GM12878 (cell line): ENCODE measurements around the gene DBN1. TPM values are rescaled to one million over a fixed set of nuclear protein-coding genes. Genes with fewer than 3 reads are reported as not detected.

Experiments
- ATAC-seq: fragments of 200-7000 bp; cut with Tn5 transposase; 3 replicates; pipeline ENCODE4 v1.9.1; 2020; ENCODE audit warnings: mild to moderate bottlenecking, moderate library complexity
- BruUV-seq: library from RNA; stranded (reverse); fragments of 400-500 nt; replicated peaks from 2 replicates; lab custom pipeline; 2021; lab: Mats Ljungman, UMichigan
- CTCF ChIA-PET: fragments of 300-600 bp; sonication (Branson Sonifier 250); formaldehyde crosslinking; extraction: SDS; loops from one replicate; lab custom pipeline; 2021; ENCODE audit warnings: inconsistent platforms; lab: Yijun Ruan, JAX
- POLR2A ChIA-PET: fragments of 350-600 bp; formaldehyde crosslinking; extraction: SDS; loops from one replicate; lab custom pipeline; 2021; ENCODE audit warnings: inconsistent platforms; lab: Charles Lee
- RAD21 ChIA-PET: fragments of 300-600 bp; sonication (Branson Sonifier 250); formaldehyde crosslinking; loops from one replicate; lab custom pipeline; 2023; ENCODE audit warnings: antibody characterized with exemption; ENCODE audit not compliant: unreplicated experiment; lab: Charles Lee
- SMC1A ChIA-PET: fragments of 300-600 bp; sonication (Branson Sonifier 250); formaldehyde crosslinking; loops from one replicate; lab custom pipeline; 2023; ENCODE audit not compliant: unreplicated experiment, uncharacterized antibody; lab: Charles Lee
- DNase-seq: peaks from one replicate; pipeline ENCODE4 v3.0.0-alpha.2; 2011; ENCODE audit warnings: low read depth, low spot score
- FAIRE-seq: peaks from 3 replicates; lab custom pipeline; 2011; peaks lifted over from hg19 to GRCh38; lab: Jason Lieb, UNC
- H2AFZ ChIP-seq: 2 replicates; pipeline ENCODE4 v1.6.0; 2011; ENCODE audit warnings: low read depth, low read length, control low read depth; ENCODE audit not compliant: control insufficient read depth
- H3K27ac ChIP-seq: 2 replicates; pipeline ENCODE4 v1.5.1; 2011; ENCODE audit warnings: control low read depth; ENCODE audit not compliant: control insufficient read depth, insufficient read depth
- H3K27me3 ChIP-seq, 2 experiments: replicated peaks in 1 of 2; 2 replicates each; pipeline versions ENCODE4 v1.6.0 to v1.6.1; 2011; ENCODE audit warnings: low read length in 1 of 2; ENCODE audit not compliant: control insufficient read depth in 2 of 2, insufficient read depth in 2 of 2
- H3K36me3 ChIP-seq, 2 experiments: 2 replicates each; pipeline ENCODE4 v1.5.1; 2011; ENCODE audit warnings: low read length in 1 of 2; ENCODE audit not compliant: control insufficient read depth in 2 of 2, insufficient read depth in 2 of 2
- H3K4me1 ChIP-seq: 2 replicates; pipeline ENCODE4 v1.6.1; 2011; ENCODE audit warnings: mild to moderate bottlenecking, low read length, moderate library complexity, mixed read lengths; ENCODE audit not compliant: control insufficient read depth, insufficient read depth
- H3K4me2 ChIP-seq: 2 replicates; pipeline ENCODE4 v1.6.0; 2011; ENCODE audit warnings: control low read depth; ENCODE audit not compliant: control insufficient read depth, insufficient read depth
- H3K4me3 ChIP-seq: fragments of 200-600 bp; sonication (generic); 2 replicates; pipeline ENCODE4 v1.5.1; 2016
- H3K79me2 ChIP-seq: 2 replicates; pipeline ENCODE4 v1.6.0; 2011; ENCODE audit warnings: low read length; ENCODE audit not compliant: control insufficient read depth, insufficient read depth
- H3K9ac ChIP-seq: 2 replicates; pipeline ENCODE4 v1.8.0; 2011; ENCODE audit warnings: low read length, control low read depth, mixed read lengths; ENCODE audit not compliant: control insufficient read depth, insufficient read depth
- H3K9me3 ChIP-seq: replicated peaks from 3 replicates; pipeline ENCODE4 v1.5.1; 2011; ENCODE audit warnings: mild to moderate bottlenecking, low read length; ENCODE audit not compliant: control insufficient read depth, insufficient read depth
- H4K20me1 ChIP-seq: 2 replicates; pipeline ENCODE4 v1.6.0; 2011; ENCODE audit not compliant: control insufficient read depth, insufficient read depth
- CHD1 ChIP-seq: IDR thresholded peaks from 2 replicates; pipeline ENCODE4 v1.6.1; 2012; ENCODE audit warnings: low read depth, low read length, improper control_type of control experiment
- CREM ChIP-seq: IDR thresholded peaks from 2 replicates; pipeline ENCODE4 v1.6.1; 2014; ENCODE audit warnings: antibody characterized with exemption, low read depth
- EP300 ChIP-seq, 2 experiments: fragments of 150-350 bp in 1 of 2; IDR thresholded peaks; 2 replicates each; pipeline ENCODE4 v1.6.1; 2011 to 2012; ENCODE audit warnings: low read depth in 2 of 2, low read length in 2 of 2, borderline replicate concordance in 1 of 2, improper control_type of control experiment in 1 of 2, inconsistent platforms in 1 of 2; ENCODE audit not compliant: control insufficient read depth in 1 of 2
- HCFC1 ChIP-seq: fragments of 150-350 bp; IDR thresholded peaks from 2 replicates; pipeline ENCODE4 v1.6.1; 2014; ENCODE audit warnings: low read length
- HDAC6 ChIP-seq: fragments of 200-600 bp; sonication (generic); IDR thresholded peaks from one replicate; pipeline ENCODE4 v1.8.0; 2017; ENCODE audit warnings: antibody characterized with exemption; ENCODE audit not compliant: unreplicated experiment
- MYB ChIP-seq: fragments of 150-350 bp; IDR thresholded peaks from 2 replicates; pipeline ENCODE4 v1.6.1; 2014; ENCODE audit warnings: mild to moderate bottlenecking, low read depth, low read length, borderline replicate concordance
- SREBF2 ChIP-seq: IDR thresholded peaks from 2 replicates; pipeline ENCODE4 v1.6.1; 2012; ENCODE audit warnings: mild to moderate bottlenecking, low read length
- TCF7 ChIP-seq: IDR thresholded peaks from 2 replicates; pipeline ENCODE4 v1.6.1; 2014; ENCODE audit warnings: antibody characterized with exemption, borderline replicate concordance
- ZNF207 ChIP-seq: fragments of 450-650 bp; IDR thresholded peaks from 2 replicates; pipeline ENCODE4 v1.6.1; 2014; ENCODE audit warnings: antibody characterized with exemption, mild to moderate bottlenecking, borderline replicate concordance
- ZNF384 ChIP-seq: IDR thresholded peaks from 2 replicates; pipeline ENCODE4 v1.6.1; 2012; ENCODE audit warnings: low read depth, mild to moderate bottlenecking, low read length, improper control_type of control experiment, borderline replicate concordance
- WGBS: methylation state at CpG from one replicate; pipeline ENCODE4 v1.1.6; 2016; ENCODE audit warnings: low lambda C conversion rate; ENCODE audit not compliant: insufficient replicate concordance, insufficient coverage; ENCODE audit errors: missing lambda C conversion rate; 5-methylcytosine and 5-hydroxymethylcytosine counted together
- in situ Hi-C: fragments of 300-500 bp; cut with MboI; formaldehyde crosslinking; loops from 9 replicates; pipeline ENCODE4 v1.14.3; 2018; ENCODE audit warnings: mixed read lengths
- intact Hi-C: fragments of 100-400 bp; cut with micrococcal nuclease; formaldehyde crosslinking; loops from one replicate; pipeline ENCODE4 v1.14.2; 2022; ENCODE audit not compliant: unreplicated experiment
- polyA plus RNA-seq, 11 experiments: library from polyadenylated mRNA; depleted of rRNA in 4 of 11; unstranded in 6 of 11; stranded (reverse) in 5 of 11; fragments of >200 nt; fragmentation: Nextera tagmentation in 4 of 11; fragmentation: Illumina TruSeq in 1 of 11; extraction: Ambion mirVana in 4 of 11; extraction: Trizol in 1 of 11; gene quantifications; 1 replicate in 1 of 11; 2 replicates in 10 of 11; pipeline versions ENCODE4 v1.2.1 to v1.2.3, GENCODE V29; 2011 to 2016; ENCODE audit warnings: inconsistent platforms in 2 of 11, missing spikeins in 2 of 11, low read depth in 1 of 11
- total RNA-seq, 4 experiments: library from RNA; depleted of rRNA in 3 of 4; stranded (reverse); fragments of >200 nt in 3 of 4; fragmentation: Illumina TruSeq in 1 of 4; extraction: Trizol in 1 of 4; gene quantifications; 2 replicates each; pipeline versions ENCODE4 v1.2.1 to v1.2.3, GENCODE V29; 2013 to 2021
- TF ChIP-seq, protein P1 (sequence below): fragments of 450-650 bp; IDR thresholded peaks from 2 replicates; pipeline ENCODE4 v1.6.1; 2017; ENCODE audit warnings: low read depth, mild to moderate bottlenecking, moderate library complexity
- TF ChIP-seq, protein P2 (sequence below): fragments of 450-650 bp; IDR thresholded peaks from 2 replicates; pipeline ENCODE4 v1.6.1; 2014; ENCODE audit warnings: mild to moderate bottlenecking
- TF ChIP-seq, protein P3 (sequence below): fragments of 150-350 bp; IDR thresholded peaks from 2 replicates; pipeline ENCODE4 v1.6.1; 2014; ENCODE audit warnings: mild to moderate bottlenecking, low read depth, low read length
- TF ChIP-seq, protein P4 (sequence below): fragments of 450-650 bp; formaldehyde crosslinking; IDR thresholded peaks from 2 replicates; pipeline ENCODE4 v1.4.0; 2022; ENCODE audit warnings: mild to moderate bottlenecking, moderate library complexity
- TF ChIP-seq, protein P5 (sequence below): fragments of 450-650 bp; IDR thresholded peaks from 2 replicates; pipeline ENCODE4 v1.6.1; 2016; ENCODE audit warnings: mild to moderate bottlenecking

Gene DBN1
- total and polyA plus RNA-seq, 10 of the 15 experiments (the other 5 are each of a cell fraction or from before 2014, with no cell fraction given) = 0.18 to 81.0 (median 27.9) TPM

DNA sequence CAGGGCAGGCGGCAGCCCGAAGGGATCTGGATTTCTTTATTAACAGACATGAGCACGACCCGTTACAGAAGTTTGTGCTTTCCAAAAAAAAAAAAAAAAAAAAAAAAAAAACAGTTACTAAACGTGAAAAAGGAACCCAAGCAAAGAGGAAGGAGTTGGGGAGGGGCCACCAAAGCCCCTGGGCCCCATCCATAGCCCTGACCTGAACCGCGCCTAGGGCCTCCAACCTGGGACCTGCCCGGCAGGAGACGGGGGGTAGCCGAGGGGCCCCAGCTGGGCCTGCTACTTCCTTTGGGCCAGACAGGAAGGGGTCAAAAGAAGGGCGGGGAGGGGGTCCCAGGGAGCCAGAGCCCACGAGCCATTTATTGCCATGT, 16.9 kb downstream of the DBN1 start:
- H2AFZ ChIP-seq = no peak overlapping the region
- WGBS = 28% methylated on average over 7 of the region's 12 CpGs
- no peaks in the 10 kb centered on the region for H3K36me3 ChIP-seq
- no peak overlapping the region for H3K4me3 ChIP-seq
- H3K27me3 ChIP-seq = no peaks in the 10 kb centered on the region
- no peaks in the 10 kb centered on the region for H3K9me3 ChIP-seq
- ChIA-PET SMC1A (interaction anchor here (1.3 to 2.4 kb wide), 7 partner anchors 41 to 343 kb away, joined by 6 to 16 read pairs (median 7); partner anchors contain the start of gene PDLIM7), POLR2A (interaction anchor here (0.8 to 2.0 kb wide), 3 partner anchors 11 to 53 kb away, joined by 4 to 14 read pairs (median 4); no protein-coding TSS in a partner anchor), CTCF (interaction anchor here (1.1 to 16.4 kb wide), 11 partner anchors 22 to 343 kb away, joined by 3 to 391 read pairs (median 11); partner anchors contain the start of genes DOK3, MXD3, PDLIM7 and PFN3), RAD21 (interaction anchor here (0.6 to 6.8 kb wide), 8 partner anchors 11 to 86 kb away, joined by 3 to 108 read pairs (median 12); partner anchors contain the start of genes GRK6 and PRR7)
- FAIRE-seq (no peak), DNase-seq (no peak), ATAC-seq (no peak)
- peaks cover 11% of the 10 kb centered on the region for H3K4me1 ChIP-seq
- no peaks in the 10 kb centered on the region; the same call in 1 of the 2 replicates for H3K79me2 ChIP-seq
- no peak overlapping the region for H3K9ac ChIP-seq
- BruUV-seq = no TSS peak
- intact Hi-C loops = loop anchor here (1.0 to 2.0 kb wide), 3 partner anchors 138 to 342 kb away; no protein-coding TSS in a partner anchor
- no peak overlapping the region for H3K4me2 ChIP-seq
- H3K27ac ChIP-seq = no peak overlapping the region
- in situ Hi-C loops = no loop called here
- H4K20me1 ChIP-seq = no peaks in the 10 kb centered on the region
- TF ChIP-seq, protein P1, sequence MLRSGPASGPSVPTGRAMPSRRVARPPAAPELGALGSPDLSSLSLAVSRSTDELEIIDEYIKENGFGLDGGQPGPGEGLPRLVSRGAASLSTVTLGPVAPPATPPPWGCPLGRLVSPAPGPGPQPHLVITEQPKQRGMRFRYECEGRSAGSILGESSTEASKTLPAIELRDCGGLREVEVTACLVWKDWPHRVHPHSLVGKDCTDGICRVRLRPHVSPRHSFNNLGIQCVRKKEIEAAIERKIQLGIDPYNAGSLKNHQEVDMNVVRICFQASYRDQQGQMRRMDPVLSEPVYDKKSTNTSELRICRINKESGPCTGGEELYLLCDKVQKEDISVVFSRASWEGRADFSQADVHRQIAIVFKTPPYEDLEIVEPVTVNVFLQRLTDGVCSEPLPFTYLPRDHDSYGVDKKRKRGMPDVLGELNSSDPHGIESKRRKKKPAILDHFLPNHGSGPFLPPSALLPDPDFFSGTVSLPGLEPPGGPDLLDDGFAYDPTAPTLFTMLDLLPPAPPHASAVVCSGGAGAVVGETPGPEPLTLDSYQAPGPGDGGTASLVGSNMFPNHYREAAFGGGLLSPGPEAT = no peak
- TF ChIP-seq CHD1 = no peak
- TF ChIP-seq, protein P2, sequence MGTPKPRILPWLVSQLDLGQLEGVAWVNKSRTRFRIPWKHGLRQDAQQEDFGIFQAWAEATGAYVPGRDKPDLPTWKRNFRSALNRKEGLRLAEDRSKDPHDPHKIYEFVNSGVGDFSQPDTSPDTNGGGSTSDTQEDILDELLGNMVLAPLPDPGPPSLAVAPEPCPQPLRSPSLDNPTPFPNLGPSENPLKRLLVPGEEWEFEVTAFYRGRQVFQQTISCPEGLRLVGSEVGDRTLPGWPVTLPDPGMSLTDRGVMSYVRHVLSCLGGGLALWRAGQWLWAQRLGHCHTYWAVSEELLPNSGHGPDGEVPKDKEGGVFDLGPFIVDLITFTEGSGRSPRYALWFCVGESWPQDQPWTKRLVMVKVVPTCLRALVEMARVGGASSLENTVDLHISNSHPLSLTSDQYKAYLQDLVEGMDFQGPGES = no peak
- TF ChIP-seq HCFC1 = no peak
- TF ChIP-seq CREM = no peak
- no peak for TF ChIP-seq SREBF2
- no peak for TF ChIP-seq HDAC6
- no peak for TF ChIP-seq EP300 (IDR thresholded peaks at IDR 0.05; ENCODE audit: borderline replicate concordance in 1 of 2, control insufficient read depth in 1 of 2, low read depth in 2 of 2, low read length in 2 of 2)
- TF ChIP-seq, protein P3, sequence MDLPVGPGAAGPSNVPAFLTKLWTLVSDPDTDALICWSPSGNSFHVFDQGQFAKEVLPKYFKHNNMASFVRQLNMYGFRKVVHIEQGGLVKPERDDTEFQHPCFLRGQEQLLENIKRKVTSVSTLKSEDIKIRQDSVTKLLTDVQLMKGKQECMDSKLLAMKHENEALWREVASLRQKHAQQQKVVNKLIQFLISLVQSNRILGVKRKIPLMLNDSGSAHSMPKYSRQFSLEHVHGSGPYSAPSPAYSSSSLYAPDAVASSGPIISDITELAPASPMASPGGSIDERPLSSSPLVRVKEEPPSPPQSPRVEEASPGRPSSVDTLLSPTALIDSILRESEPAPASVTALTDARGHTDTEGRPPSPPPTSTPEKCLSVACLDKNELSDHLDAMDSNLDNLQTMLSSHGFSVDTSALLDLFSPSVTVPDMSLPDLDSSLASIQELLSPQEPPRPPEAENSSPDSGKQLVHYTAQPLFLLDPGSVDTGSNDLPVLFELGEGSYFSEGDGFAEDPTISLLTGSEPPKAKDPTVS = no peak
- TF ChIP-seq ZNF384 = no peak; the same call in 1 of the 2 replicates
- no peak for TF ChIP-seq ZNF207
- TF ChIP-seq, protein P4, sequence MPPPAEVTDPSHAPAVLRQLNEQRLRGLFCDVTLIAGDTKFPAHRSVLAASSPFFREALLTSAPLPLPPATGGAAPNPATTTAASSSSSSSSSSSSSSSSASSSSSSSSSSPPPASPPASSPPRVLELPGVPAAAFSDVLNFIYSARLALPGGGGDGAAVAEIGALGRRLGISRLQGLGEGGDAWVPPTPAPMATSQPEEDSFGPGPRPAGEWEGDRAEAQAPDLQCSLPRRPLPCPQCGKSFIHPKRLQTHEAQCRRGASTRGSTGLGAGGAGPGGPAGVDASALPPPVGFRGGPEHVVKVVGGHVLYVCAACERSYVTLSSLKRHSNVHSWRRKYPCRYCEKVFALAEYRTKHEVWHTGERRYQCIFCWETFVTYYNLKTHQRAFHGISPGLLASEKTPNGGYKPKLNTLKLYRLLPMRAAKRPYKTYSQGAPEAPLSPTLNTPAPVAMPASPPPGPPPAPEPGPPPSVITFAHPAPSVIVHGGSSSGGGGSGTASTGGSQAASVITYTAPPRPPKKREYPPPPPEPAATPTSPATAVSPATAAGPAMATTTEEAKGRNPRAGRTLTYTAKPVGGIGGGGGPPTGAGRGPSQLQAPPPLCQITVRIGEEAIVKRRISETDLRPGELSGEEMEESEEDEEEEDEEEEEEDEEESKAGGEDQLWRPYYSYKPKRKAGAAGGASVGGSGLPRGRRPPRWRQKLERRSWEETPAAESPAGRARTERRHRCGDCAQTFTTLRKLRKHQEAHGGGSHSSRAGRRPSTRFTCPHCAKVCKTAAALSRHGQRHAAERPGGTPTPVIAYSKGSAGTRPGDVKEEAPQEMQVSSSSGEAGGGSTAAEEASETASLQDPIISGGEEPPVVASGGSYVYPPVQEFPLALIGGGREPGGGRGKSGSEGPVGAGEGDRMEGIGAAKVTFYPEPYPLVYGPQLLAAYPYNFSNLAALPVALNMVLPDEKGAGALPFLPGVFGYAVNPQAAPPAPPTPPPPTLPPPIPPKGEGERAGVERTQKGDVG (CRISPR knock-in tag) = no peak
- no peak for TF ChIP-seq TCF7
- TF ChIP-seq MYB = no peak
- TF ChIP-seq, protein P5, sequence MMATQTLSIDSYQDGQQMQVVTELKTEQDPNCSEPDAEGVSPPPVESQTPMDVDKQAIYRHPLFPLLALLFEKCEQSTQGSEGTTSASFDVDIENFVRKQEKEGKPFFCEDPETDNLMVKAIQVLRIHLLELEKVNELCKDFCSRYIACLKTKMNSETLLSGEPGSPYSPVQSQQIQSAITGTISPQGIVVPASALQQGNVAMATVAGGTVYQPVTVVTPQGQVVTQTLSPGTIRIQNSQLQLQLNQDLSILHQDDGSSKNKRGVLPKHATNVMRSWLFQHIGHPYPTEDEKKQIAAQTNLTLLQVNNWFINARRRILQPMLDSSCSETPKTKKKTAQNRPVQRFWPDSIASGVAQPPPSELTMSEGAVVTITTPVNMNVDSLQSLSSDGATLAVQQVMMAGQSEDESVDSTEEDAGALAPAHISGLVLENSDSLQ = no peak
